Measurements from ENCODE around the gene ZFR2.

DNA sequence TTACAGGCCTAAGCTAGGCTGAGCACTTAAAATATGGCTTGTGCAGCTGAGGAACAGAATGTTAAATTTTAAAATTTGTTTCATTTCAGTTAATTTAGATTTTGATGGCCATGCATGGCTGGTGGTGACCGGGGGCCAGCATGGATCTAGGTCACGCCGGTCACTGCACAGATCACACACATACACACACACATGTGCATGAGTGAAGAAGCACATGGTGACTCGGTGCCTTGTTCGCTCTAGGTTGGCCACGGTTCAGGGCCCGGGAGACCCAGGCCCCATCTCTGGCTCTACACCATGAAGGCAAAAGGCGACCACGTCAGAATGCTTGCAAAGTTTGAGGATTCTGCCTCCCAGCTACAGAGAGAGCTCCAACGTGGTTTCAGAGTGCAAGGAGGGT is 28.0 kb downstream of the ZFR2 start:
- TF ChIP-seq CTCF (IDR thresholded peaks at IDR 0.05) (no peak), POLR2A (IDR thresholded peaks at IDR 0.05) (no peak)

Measured in tibial nerve (tissue), 3 donors.